GM18520 (cell line): ENCODE results near the gene PNISR.
A peak's percentile ranks its signal among the peaks of the same experiment; 100 is the strongest.
"Not testable (repeated sequence)": the region's sequence is repeated elsewhere in the genome, so short reads cannot be mapped to it uniquely, and the experiment has no call there.

Experiments
- ATAC-seq: cut with Tn5 transposase; IDR thresholded peaks from one replicate; pipeline ENCODE4 v1.9.1; 2021; ENCODE audit not compliant: unreplicated experiment

Gene PNISR

DNA sequence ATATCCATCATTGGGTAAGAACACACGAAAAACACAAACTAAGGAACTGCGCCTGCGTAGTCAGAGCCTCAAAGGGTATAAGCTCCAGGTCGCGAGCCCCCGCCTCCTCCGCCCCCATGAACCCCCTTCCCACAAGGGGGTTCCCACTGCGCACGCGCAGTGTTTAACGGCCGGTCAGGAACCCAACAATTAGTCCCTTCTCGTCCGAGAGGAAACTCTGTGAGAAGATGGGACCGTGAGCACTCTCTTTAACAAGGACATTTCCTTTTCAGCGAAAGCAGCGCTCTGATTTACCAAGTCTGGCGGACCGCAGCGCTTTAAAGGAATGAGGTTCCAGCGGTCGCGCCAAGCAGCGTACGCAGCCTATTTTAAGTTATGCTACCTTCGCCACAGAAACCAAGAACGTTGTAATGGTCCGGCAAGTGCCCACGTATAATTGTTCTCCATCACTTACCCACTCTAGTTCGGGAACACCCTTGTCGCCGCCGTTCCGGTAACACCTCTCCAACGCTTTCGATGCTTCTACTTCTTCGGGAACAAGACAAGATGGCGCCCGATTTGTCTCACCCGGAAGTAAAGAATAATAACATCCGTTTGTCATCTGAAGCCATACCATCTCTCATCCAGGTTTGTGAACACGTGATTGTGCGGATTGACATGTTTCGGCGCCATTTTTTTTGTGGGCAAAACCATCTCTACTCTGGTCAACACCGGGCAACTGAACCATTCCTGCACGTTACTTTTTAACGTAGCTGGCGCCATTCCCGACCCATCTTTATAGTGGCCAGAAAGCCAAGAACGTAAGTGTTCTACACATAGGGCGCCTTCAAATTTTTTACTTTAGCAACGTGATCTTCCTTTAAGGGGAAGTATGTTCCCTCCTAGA, at the start of gene PNISR:
Gene PNISR, minus strand, starts transcription at position 548 of the 886 bp plus-strand sequence. CDS start 10,649 bp downstream, outside the sequence.
- peak; percentile 70 for ATAC-seq

DNA sequence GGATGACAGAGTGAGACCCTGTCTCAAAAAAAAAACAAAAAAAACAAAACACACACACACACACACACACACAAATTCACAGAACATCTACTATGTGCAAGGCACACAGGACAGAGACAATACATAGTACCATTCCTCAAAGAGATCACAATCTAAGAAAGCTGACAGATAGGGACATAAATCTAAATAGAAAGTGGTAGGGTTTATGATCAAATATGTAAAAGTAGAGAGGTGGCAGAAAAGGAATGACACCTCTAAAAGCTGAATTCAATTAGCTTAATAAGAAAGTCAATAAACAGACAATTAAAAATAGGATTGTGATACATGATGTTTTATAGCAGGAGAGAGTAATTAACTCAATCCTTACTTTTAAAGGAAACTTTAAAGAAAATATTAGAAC, 48.6 kb upstream of the PNISR start:
- no peak for ATAC-seq

GRCh38 chr6:99471638-99472037, 46.5 kb upstream of the PNISR start:
- ATAC-seq: no peak

GRCh38 chr6:99467509-99468106, 42.5 kb upstream of the PNISR start:
- no peak for ATAC-seq

DNA sequence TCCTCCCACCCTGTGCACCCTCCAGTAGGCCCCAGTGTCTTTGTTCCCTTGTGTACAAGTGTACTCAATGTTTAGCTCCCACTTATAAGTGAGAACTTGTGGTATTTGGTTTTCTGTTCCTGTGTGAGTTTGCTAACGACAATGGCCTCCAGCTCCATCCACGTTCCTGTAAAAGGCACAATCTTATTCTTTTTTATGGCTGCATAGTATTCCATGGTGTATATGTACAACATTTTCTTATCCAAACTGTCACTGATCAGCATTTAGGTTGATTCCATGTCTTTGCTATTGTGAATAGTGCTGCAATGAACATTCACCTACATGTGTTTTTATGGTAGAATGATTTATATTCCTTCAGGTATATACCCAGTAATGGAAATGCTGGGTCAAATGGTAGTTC, 34.0 kb upstream of the PNISR start:
- ATAC-seq: not testable (repeated sequence)

GRCh38 chr6:99458319-99458718, 33.2 kb upstream of the PNISR start:
- no peak for ATAC-seq

GRCh38 chr6:99446076-99446475, 21.0 kb upstream of the PNISR start:
- no peak for ATAC-seq

GRCh38 chr6:99434702-99435530, 9.8 kb upstream of the PNISR start:
- ATAC-seq: peak; percentile 61

DNA sequence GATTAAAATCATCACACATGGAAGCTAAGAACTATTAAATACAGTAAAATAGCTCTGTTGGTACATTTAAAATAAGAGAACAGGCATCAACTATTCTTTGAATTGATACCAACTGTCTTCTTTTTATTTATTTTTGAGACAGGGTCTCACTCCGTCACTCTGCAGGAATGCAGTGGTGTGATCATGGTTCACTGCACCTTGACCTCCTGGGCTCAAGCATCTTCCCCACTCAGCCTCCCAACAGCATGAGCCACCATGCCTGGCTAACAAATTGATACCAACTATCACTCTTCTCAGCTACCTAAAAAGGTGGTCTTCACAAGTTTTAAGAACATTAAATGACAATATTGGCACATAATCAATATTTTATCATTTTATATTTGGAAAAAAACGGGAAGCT, 7.8 kb upstream of the PNISR start:
- no peak for ATAC-seq

GRCh38 chr6:99431901-99432300, 6.8 kb upstream of the PNISR start:
- no peak for ATAC-seq

DNA sequence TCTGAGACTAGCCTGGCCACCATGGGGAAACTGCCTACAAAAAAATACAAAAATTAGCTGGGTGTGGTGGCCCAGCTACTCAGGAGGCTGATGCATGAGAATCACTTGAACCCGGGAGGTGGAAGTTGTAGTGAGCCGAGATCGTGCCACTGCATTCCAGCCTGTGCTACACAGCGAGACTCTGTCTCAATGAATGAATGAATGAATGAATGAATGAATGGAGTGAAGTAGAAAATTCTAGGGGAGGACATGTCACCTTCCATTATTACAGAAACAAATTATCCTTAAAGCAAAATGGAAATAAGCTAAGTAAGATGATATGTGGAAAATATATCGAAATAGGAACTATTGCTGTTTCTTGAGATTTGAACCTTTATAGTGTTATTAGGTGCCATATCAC, 2.9 kb upstream of the PNISR start:
- no peak for ATAC-seq

- no peak for ATAC-seq
Measured at GRCh38 chr6:99426451-99426757, 1.3 kb upstream of the PNISR start.

GRCh38 chr6:99425647-99426450, 741 bp upstream of the PNISR start:
- peak; percentile 27 for ATAC-seq

GRCh38 chr6:99424022-99424421, 1.1 kb downstream of the PNISR start:
- ATAC-seq: no peak

DNA sequence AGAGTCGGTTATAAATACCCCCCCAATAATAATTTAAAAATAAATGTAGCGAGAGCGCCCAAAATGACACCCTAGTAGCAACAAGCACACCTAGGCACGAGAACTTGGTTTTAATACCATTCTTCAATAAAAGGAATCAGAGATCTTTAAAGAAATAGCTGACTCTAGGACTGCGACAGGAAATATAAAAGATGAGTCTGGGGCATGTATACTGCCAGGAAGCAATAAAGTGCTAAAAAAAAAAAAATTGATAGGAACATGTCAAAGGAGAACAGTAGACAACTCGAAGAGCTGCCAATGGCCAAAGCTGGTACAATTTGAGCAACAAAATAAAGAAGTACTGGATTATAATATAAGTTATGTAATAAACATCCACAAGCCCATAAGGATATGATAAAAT, 2.2 kb downstream of the PNISR start:
- no peak for ATAC-seq

GRCh38 chr6:99416892-99417767, 8.0 kb downstream of the PNISR start:
- ATAC-seq: peak; percentile 86

- ATAC-seq: no peak
Measured at GRCh38 chr6:99416226-99416625, 8.9 kb downstream of the PNISR start.

- no peak for ATAC-seq
Measured at GRCh38 chr6:99415446-99415845, 9.7 kb downstream of the PNISR start.

DNA sequence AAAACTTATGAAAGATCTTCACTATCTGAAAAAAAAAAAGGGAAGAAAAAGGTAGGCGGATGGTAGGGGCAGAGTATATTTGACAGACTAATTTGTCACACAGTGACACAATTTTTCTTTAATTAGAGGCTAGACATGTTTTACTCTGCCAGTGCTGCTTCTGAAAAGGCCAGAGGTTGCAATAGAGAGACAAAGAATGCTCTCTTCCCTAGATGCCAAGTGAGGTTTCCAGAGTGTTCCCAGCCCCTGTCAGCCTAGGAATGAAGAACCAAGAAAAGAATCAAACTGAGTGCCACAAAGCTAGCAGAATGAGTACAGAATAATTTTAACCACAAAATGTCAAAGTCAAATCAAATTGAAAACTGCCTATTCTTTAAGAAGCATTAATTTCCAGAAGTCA, 13.0 kb downstream of the PNISR start:
- ATAC-seq: no peak

GRCh38 chr6:99409672-99410071, 15.4 kb downstream of the PNISR start:
- ATAC-seq: no peak
